Neural progenitor cell (in vitro differentiated cells): ENCODE measurements around the gene ARHGAP8.

Experiments used
- CTCF ChIP-seq: fragments of 200-600 bp; sonication (generic); IDR thresholded peaks from 2 replicates; pipeline ENCODE4 v1.5.1; 2017; ENCODE audit warnings: antibody characterized with exemption, mild to moderate bottlenecking
- EZH2 ChIP-seq: fragments of 200-600 bp; sonication (generic); IDR thresholded peaks from 2 replicates; pipeline ENCODE4 v1.6.1; 2017; ENCODE audit warnings: antibody characterized with exemption, mild to moderate bottlenecking, moderate library complexity
- EZH2phosphoT487 ChIP-seq: fragments of 200-600 bp; sonication (generic); IDR thresholded peaks from 2 replicates; pipeline ENCODE4 v1.6.1; 2017; ENCODE audit warnings: antibody characterized with exemption

GRCh38 chr22:44837481-44837880 is 85.1 kb downstream of the ARHGAP8 start:
- no peak for TF ChIP-seq CTCF
- TF ChIP-seq EZH2: no peak
- no peak for TF ChIP-seq EZH2phosphoT487
